GM18867 (cell line): ENCODE results near the gene MYO5C.

ENCODE experiments used
- ATAC-seq: cut with Tn5 transposase; IDR thresholded peaks from one replicate; pipeline ENCODE4 v1.9.1; 2021; ENCODE audit warnings: mild to moderate bottlenecking, moderate library complexity; ENCODE audit not compliant: unreplicated experiment

MYO5C gene

DNA sequence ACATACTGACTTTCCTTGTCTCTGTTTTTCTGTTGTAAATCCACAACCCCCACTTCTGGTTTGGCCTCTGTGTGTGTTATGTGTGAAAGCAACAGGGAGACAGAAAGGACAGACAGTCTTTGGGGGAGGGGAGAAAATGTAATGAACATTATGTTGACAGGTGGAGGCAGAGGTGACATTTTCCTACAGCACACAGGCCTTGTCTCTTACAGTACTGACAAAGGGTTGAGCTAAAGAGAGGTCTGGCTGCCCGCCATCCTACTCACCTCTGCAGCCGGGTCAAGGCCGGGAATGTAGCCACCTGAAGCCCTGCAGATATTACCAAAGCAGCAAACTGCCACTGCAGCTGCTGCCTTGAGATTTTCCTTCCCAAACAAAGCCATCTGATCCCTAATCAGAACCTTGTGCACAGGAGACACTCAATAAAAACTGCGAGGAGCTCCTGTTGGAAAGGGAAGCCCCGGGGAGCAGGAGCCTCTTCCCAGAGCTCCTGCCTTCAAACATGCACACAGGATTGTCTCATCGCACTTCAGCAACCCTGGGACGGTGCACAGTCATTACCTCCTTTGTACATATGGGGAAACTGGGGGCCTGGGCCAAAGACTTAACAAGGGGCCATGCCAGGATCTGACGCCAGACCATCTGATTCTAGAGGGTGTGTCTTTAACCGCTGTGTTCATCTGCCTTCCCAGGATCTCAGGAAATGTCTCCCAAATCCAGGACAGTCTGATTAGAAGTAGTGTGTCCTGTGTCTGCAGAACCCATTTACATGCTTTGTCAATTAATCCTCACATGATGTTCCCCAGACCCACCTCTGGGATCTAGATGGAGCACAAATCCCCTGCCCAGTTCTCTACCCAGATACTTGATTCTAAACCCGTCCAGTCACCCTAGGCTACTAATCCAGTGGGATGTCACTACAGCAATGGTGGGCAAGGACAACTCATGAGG is 14.2 kb downstream of the MYO5C start:
- no peak for ATAC-seq

DNA sequence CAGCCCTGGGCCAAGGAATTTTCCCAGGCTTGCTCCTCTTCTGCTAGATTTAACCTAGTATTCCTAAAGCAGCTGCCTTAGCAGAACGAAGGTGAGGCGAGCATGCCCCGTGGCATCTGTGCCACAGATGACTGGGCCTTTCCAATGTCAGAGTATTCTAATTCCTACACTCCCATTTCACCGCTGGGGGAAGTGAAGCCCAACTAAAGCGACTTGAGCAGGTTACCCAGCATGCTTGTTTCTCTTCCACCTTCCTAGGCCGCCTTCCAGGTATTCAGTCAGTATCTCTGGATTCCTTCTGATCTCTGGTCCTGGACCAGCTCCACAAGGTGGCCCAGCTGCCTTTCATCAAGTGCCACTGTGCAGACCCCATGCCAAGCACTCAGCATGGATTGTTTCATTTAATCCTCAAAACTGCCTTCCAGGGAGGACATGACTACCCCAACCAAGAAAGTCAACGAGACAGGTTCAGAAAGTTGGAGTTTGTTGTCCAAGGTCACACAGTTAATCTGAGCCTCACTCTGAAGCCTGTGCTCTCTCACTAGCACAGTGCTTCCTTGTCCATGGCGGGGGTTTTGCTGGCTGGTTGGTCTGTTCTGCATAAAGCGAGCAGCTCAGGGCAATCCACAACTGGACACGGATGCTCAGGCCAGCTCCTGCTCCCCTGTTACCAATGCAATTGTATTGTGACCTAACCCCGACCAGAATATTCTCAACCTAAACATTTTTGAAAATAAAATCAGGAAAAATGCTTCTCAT is 15.1 kb downstream of the MYO5C start:
- no peak for ATAC-seq

DNA sequence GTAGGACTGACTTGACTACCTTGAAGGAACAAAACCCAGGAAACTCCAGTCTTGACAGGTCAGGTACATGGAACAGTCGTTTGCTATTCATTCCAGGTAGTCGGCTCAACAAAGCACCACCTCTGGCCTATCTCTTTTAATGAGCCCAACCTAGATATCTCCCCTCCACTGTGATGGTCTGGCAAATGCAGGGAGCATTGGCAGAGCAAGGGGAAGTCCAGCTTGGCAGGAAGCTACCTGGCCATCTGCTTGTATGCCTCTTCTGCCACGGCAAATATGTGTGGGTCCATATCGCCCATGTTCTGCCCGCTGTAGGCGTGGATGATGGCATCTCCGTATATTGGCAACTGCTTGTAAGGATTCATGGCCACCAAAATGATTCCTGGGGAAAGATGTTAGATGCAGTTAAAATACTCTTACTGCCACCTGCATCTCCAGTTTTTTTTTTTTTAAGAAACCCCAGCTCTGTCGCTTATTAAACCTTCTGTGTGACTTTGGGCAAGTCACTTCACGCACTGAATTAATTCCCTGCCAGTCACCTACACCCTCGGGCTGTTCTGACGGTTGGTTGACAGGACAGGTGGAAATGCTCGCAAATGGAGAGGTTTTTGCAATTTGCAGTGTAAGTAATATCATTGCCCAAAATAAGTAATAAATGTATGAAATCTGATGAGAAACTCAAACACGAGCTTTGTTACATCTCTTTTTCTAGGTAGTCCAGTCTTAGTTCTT is 16.8 kb downstream of the MYO5C start:
- no peak for ATAC-seq

DNA sequence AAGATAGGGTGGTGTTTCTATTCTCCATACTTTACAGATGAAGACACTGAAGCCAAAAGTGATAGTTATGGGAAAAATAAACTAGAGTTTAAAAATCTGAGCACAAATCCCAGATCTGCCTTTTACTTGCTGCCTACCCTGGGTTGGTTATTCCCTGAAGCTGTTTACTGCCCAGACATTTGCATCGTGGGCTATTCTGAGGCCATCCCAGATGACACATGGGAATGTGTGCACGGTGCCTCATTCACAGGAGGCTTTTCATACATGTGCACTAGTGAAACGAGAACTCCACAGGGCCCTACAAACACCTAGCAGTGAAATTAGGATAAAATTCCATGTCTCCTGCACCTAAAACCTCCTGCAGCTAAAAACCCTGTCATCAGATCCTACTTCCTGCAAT is 17.5 kb downstream of the MYO5C start:
- no peak for ATAC-seq

DNA sequence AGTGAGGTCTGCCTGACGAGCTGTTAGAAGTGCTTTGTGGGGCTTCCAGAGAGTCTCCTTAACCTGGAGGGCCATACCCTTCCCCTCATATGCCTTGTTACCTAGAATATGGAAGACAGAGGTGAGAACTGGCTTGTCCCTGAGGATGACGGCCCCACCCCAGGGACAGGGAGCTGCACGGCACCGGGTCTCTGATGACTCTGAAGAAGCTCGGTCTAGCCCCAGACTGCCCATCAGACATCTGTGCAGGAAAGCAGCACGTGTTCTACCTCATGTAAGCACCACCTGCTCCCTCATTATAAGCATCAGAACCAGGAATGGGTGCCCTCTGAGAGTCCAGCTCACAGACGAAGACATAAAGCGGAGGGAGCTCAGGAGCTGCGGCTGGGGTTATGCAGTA is 18.0 kb downstream of the MYO5C start:
- ATAC-seq: no peak

DNA sequence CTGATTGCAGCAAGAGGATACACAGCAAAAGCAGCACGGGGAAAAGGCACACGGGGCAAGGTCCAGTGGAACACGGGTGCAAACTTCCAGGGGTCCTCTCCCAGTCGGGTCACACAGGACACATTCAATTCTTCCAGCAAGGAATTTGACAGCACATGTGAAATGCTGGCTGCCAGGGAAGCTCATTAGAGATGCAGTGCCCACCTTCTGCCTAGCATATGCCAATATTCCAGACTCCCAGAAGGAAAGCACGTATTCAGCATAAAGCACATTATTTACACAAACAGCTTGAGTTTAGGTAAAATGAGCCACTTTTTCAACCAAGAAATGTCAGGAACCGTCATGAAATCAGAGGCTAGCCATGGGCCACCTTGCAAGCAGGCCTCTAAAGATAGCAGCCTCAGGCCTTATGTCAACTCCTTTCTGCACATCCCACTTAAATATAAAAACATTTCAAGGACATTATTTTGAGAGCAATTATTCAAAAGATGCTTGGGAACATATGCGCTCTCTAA is 19.3 kb downstream of the MYO5C start:
- no peak for ATAC-seq

DNA sequence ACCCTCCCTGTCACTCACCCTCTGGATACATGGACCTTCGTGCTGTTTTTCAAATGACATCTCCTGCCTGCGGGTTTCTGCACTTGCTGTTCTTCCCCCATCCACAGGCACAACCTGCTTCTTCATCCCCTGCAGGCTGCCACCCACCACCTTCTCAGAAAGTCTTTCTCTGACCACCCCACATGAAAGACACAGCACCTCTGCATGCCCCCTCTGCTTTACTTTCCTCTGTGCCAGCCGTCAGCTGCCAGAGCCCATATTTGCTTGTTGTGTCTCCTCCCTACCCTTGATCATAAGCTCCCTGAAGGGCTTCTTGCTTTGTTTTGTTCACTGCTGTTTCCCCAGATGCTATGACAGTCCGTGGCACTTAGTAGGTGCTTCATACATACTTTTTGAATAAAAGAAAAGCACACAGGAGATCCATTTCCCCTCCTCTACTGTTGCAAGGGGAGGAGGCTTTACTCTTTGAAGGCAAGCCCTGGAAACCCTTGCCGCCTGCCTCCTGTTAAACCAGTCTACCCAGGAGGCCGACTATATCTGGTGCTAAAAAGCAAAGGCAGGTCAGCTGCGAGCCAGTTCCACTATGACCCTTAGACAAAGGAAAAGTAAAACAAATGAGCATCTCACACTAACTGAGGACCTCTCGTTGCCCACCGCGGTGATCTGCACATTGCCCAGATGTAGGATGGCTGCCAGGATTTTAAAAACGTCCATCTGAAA is 31.9 kb downstream of the MYO5C start:
- ATAC-seq: no peak

DNA sequence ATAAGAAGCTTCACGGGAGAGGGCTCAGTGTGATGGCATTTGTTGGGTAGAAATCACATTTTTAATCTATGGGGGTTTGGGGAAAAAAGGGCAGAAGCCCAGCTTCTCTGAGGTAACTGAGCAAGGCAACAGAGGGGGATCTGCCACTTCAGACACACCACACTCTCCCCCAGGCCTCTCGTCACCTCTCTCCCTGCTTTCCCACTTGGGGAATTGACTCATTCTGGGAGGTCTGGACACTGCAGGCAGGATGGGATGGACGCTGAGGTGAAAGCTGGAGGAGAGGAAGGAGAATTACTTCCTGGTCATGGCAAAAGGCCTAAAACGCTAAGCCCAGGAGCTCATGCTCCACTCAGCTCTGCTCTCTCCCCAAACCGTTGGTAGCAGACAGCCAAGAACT is 33.2 kb downstream of the MYO5C start:
- no peak for ATAC-seq

DNA sequence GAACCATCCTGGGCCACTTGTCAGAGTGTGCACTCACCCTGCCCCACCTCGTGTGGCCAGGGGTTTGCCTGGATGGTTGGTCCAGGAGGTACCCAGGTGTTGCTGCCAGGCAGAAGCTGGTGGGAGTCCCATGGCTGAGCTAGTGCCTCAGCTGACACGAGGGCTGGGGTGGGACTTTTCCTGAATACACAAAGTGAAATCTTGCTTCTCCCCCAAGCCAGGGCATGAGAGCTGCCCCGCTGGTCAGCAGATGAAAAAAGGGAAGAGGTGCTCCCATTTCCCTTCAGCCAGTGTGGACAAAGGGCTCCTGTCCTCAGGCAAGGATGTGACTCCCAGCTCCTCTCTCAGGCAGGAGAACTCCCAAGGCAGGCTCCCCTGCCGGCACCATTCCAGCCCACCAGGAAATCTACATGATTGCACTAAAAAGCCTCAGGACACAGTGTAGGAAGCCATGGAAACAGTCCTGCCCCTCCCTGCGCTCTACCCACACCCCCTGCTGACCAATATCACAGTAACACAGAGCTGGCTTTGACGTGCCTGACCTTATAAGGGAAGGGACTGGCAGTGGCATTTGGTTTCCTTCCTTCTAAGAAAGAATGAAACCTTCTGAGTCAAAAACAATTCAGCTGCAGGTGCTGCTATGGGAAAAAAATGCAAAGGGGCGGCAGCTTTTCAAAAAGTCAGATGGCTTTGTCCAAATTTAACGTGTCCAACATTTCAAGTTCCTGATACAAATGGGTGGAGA is 33.9 kb downstream of the MYO5C start:
- ATAC-seq: peak; percentile 99

DNA sequence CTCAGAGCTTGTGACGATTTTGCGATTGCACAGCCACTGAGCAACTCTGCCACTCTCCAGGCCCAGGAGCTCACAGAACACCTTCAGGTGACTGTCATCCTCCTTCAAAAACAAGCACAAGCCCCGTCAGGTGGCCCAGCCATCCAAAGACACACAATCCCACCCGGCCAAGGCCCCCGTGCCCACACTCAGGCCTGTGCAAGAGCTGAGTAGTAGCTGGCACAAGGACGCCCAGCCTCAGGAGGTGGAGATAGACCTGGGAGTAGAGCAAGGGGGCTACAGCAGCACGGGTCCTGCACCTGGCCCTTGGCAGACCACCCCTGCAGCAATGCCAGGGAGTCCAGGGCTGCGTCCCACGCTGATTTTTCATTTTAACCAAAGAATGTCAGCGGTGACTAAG is 34.6 kb downstream of the MYO5C start:
- no peak for ATAC-seq

DNA sequence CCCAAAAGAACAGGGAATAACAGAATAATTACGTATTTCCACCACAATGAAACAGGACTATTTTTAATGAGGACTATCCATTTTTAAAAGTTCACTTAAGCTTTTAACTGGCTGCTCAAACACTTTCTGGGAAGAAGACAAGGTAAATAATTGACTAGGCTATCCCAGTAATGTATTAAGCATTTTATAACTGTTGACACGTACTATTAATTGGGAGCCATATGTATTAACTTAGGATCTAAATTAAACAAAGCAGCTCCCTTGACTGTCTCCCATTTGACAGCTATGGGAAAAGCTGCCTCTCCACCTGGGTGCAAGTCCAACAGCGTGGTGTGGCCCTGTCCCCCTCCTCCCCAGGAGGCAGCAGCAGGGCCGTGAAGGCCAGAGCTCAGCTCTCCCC is 36.1 kb downstream of the MYO5C start:
- no peak for ATAC-seq

DNA sequence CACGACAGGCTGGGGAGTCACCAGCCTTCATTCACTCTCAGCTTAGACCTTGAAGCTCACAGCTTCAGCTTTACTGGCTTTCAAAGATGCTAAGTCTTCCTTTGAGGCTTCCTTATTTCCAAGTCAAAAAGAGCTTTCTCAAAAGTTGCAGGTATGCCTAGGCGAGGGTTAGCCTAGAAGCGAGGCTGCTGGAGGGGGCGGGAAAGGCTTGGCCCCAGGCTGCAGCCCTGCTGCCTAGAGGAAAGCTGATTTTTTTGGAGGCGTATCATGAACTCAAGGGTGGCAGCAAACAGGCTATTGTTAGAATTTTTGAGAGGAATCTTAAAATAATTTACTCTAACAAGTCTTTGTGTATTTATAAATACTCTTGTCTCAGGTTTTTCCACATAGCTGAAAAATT is 37.1 kb downstream of the MYO5C start:
- ATAC-seq: no peak

DNA sequence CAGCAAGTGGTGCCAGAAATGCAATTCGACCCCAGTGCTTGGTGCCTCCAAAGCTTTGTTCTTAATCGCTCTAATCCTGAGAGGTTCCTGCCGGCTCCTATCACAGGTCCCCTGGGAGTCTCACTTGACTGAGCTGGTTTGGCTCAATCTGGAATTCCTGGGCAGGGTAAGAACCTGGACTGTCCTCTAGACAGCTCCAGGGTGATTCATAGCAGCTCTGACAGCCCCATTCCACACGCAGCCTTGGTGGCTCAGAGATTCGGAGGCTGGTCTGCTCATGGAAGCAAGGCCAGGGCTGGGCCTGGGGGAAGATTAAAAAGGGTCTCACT is 37.9 kb downstream of the MYO5C start:
- no peak for ATAC-seq

DNA sequence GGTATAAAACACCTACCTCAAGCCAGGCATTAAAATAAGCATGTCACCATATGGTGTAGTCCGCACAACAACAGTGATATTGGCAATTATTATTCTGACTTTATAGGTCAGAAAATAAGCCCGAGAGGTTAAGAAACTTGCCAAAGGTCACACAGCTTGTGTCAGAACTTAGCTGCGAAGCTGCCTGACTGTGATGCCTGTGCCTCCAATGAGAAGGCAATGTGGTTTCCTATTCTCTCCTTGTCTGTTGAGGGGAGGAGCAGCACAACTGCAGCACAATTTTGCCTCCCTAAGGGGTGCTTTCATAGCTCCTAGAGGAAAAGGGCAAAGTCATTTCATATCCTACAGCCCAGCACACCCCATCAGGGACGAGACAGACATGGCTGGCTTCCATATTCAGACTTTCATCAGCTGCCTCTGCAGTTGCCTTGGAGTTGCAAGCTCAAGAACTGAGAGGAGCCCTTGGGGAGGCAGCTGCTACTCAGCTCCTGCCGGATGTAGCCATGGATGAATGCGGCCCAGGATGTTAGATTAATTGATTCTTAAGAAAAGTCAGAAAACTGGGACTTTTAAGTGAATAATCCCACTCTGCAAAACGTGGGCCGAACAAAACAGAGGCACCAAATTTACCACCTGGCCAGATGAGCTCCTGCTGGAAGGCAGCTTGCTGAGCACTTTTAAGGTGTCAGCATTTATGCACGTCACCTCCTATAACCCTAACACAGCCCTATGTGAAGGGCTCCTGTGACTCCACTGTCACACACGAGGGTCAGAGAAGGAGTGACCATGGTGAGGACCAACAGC is 38.5 kb downstream of the MYO5C start:
- no peak for ATAC-seq

DNA sequence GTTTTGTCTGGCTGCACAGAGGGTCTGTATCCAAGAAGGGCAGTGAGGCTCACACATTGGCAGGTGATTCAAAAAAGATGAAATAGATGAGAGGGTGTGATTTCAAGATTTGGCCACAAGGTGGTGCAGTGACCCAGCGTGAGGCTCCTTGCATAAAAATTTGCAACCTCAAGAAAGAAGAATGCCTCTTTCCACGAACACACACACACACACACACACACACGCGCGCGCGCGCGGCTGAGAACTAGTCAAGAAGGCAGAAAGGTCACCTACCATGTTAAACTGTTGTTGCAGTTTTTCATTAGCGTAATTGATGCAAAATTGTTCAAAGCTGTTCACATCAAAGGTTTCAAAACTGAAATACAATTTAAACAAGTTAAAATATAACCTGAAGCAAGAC is 39.2 kb downstream of the MYO5C start:
- no peak for ATAC-seq

DNA sequence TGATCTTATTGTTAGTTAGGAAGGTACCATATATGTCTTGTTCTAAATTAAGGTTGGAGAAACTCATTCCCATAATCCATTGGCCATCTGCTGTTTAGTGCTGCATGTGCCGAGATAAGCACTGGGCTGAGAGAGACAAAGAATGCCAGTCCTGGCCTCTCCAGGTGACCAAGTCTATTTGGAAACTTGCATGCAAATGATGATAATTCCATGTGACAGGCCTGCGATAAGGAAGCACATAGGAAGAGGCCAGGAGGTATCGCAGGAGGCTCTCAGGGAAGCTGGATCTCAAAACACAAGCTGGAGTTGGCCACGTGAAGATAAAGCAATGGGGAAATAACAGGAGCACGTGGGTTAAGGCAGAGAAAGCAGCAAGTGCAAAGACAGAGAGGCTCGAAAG is 39.7 kb downstream of the MYO5C start:
- ATAC-seq: no peak

DNA sequence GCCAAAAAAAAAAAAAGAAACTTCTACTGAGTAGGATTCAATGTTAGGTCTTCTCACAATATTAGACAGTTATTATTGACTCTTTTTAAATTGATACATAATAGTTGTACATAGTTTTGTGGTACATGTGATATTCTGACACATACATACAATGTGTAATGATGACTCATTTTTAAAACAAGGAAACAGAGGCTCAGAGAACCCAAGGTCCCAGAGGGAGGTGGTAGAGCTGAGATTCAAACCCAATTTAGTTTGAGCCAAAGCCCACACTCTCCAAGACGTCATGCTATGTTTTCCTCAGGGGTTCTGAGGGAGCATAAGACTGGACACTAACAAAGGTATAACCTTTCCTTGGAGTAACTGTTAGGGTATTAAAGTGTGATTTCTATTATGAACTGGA is 40.6 kb downstream of the MYO5C start:
- ATAC-seq: no peak

DNA sequence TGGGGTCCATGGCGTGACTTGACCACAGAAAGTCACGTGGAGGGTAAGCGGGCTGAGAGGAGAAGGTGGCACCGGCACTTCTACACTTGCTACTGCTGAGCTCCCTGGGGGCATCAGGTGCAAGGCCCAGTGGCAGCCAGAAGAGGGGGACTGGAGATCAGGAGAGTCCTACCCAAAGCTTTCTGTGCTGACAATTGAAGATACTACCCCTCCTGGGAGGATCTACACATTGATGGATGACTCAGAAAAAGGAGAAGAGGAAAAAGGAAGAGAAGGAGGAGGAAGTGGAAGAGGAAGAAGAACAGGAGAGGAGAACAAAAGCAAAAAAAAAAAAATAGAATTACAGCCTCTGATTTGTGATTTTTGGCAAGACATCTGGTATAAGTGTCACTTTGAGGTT is 41.2 kb downstream of the MYO5C start:
- no peak for ATAC-seq

DNA sequence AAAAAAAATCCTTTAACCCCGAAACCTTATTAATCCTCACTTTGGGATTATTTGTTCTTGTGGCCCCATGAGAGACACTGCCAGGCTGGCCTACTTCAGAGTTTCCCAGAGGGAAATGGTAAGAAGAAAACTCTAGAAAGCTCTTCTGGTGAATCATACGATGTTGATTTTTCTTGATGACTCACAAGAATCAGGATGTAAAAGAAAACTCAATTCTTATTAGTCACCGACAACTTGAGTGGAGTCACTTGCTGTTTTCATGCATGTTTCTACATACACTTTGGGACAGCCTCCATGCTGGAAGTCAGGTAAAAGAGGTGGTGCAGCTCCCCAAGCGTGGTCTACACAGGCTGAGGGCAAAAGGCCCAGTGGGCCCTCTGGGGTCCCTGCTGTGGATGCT is 42.8 kb downstream of the MYO5C start:
- ATAC-seq: no peak
